Esophagus mucosa (tissue), 1 donor: ENCODE data around the gene SNX12. TPM values are rescaled to one million over a fixed set of nuclear protein-coding genes. Genes with fewer than 3 reads are reported as not detected.
"Not testable (repeated sequence)": the region's sequence is repeated elsewhere in the genome, so short reads cannot be mapped to it uniquely, and the experiment has no call there.

Source experiments
- ATAC-seq: fragments of 200-7000 bp; cut with Tn5 transposase; one replicate; pipeline ENCODE4 v1.9.1; 2020
- total RNA-seq: library from RNA; stranded (reverse); gene quantifications from one replicate; pipeline ENCODE4 v1.2.4, GENCODE V29; 2023
- donor health status: DM: yes; HTN: yes; CAD: no.

SNX12 gene
- total RNA-seq, 1 donor from 2014 or later: 57.3 TPM

DNA sequence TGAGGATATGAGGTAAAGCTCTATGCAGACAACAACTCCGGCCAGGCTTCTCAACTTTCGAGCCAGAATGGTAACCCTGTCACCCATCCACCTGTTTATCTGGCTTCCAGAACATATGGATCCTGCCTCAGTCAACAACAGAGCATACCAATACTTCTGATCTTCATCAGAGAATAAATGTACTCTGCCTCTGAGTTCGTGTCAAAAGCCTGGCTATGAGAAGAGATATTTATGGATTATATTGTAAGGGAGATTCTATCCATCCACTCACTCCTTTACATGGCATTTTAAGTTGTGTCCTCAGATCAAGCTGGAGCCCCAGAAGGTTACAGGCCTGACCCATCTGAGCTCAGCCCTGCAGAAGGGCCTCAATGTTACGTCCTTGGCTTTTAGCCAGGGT, 17.8 kb upstream of the SNX12 start:
- ATAC-seq: no peak

DNA sequence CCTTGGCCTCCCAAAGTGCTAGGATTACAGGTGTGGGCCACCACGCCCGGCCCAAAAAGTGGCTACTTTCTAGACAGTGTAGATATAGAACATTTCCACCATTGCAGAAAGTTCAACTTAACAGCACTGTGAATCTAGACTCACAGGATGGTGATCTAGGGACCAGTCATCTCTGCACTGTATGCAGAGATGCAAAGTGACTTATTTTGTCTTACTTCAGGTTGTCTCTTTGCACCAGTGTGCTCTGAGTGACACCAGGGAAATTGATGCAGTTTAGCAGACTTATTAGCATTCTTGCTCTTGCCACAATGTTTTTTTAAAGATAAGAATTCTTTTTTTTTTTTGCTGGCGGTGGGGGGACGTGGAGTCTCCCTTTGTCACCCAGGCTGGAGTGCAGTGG, 14.7 kb upstream of the SNX12 start:
- no peak for ATAC-seq

DNA sequence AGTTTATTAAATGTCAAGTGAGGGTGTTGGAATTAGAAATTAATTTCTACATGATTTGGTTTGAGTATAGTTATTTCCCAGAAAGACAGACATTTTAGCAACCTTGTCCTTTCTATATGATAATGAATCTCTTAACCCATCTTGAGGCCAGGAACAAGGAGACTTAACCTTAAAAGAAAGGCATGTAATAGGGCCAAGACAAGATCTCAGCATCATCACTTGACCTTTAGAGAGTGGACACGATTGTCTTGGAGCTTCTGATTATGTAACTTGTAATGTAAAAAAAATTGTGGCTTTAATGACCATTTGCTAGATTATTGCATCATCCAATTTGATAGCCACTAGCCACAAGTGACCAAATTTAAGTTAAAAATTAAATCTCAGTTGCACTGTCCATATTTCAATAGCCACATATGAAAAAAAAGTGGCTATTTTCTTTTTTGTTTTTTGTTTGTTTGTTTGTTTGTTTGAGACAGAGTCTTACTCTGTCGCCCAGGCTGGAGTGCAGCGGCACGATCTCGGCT, 14.1 kb upstream of the SNX12 start:
- no peak for ATAC-seq

DNA sequence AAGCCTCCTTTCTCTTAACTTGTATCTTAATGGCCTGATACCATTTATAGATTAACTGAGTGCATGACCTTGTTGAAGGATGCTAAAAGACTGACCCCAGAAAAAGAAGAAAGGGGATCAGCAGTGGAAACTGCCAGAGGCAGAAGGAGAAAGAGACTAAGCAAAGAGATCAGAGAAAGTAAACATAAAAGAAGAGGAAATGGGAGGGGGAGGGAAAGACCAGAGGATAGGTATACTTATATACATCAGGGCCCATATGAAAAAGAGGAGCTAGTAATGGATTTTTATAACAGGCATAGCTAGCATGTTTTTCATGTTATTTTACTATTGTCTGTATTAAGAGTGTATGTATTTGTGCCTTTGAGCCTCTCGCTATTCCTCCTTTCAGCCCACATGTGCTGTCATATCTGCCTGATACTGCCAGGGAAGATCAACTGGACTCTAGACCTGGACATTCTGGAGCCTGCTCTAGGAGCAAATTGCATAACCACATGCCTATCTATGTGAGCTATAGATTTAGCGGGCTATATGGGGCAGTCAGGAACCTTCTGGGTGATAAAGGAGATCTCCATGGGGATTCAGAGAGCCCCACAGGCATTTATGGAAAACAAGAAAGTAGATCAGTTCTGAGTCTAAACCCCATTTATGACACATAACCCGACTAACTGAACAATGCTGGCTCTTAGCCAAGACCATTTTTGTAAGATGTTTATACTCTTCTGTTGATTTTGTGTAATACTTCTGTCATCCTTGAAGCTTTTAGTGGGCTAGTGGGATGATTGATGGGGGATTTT, 13.4 kb upstream of the SNX12 start:
- peak; percentile 18 for ATAC-seq

DNA sequence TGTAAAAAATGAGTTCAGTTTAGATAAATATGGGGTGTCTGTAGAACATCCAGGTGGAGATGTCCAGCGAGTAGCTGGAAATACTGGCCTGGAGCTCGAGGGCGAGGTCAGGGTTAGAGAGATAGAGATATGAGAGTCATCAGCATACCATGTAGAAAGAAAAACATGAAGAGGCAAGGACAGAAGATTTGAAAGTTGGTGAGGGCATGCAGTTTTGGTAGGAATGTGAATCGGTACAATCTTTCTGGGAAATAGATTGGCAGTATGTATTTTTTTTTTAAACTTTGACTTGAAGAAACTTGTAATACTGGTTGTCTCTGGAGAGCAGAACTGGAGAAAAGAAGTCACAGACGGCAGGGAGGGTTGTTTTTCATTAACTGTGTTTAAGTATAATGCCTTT, 2.4 kb upstream of the SNX12 start:
- no peak for ATAC-seq

DNA sequence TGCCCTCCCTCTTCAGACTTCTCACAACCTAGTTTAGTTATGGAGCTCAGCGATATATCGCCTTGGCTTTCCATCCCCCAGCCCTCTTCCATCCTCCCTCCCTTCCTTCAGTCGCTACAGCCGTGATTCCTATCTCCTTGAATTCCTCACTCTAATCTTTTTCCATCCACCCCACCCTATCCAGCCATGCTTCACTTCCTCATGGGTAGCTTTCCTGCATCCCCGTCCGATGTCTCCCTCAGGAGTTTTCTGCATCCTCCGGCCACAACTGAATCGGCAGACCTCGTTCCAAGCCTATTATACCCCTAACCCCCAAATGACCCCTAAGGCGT, 456 bp downstream of the SNX12 start:
- no peak for ATAC-seq

DNA sequence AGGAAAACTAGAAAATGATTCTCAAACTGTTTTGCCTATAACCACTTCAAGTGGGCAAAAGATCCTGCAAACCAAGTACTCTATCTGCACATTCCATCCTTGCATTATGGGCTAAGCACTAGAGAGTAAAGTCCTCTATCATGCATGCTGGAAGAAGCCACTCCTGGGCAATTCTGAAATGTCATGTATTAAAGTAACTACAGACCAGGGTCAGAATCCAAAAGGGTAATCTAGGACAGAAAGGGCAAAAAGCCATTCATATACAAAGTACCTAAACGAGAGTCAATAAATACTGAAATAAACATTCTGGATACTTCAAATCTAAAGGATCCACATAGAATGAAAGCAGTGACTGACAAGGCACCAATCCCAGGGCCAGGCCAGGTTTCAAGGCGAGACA, 1.0 kb downstream of the SNX12 start:
- no peak for ATAC-seq

DNA sequence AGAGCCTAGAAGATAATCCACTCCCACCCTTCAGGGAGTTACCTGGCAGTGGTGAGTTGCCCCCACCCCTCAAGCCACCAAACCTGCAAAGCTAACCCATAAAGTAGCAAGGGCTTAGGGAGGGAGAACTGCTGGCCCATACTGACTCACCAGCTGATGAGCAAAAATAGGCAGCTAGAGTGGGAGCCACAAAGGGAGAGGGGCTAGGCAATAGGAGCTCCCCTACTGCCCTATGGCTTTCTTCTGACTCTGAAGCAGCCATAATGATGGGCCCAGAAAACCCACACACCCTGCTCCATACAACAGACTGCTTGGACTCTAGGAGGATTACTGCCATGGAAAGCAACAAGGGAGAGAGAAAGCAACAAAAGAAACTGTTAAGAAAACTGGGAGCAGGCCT, 8.0 kb downstream of the SNX12 start:
- no peak for ATAC-seq

DNA sequence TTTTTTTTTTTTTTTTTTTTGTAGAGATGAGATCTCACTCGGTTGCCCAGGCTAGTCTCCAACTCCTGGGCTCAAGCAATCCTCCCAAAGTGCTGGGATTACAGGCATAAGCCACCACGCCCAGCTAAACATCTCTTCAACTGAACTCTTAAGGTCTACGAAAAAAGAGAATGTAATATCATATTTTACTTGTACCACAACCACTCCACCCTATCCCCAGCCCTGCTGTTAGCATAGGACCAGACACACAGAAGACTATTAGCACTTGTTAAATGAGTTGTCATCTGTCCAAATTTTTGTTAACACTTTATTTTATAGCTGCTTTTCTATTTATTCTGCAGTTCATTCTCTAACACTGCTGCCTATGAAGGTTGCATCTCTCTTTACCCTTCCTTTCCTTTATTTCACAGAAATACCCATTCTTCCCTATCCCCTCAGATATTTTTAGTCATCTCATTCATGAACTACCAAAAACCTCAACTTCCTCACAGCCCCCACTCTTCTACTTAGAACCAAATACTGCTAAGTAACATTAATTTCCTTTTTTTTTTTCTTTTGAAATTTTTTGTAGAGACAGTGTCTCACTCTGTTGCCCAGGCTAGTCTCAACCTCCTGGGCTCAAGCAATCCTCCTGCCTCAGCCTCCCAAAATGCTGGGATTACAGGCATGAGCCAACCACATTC, 10.1 kb downstream of the SNX12 start:
- no peak for ATAC-seq

DNA sequence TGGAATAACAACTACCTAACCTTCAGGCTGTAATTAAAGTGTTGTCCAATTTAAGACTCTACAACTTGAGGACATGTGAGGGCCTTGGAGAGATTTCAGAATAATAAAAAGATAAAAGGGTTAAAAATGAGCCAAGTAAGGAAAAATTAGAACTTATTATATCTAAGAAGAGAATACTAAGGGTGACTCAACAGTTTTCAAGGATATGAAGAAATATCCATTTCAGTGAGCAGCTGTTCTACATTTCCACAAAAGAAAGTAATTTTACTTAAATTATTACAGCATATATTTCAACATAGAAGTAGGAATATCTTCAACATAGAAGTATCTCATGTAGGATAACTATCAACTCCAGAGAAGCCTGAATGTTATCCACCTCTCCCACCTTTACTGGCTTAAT, 11.3 kb downstream of the SNX12 start:
- ATAC-seq: no peak

DNA sequence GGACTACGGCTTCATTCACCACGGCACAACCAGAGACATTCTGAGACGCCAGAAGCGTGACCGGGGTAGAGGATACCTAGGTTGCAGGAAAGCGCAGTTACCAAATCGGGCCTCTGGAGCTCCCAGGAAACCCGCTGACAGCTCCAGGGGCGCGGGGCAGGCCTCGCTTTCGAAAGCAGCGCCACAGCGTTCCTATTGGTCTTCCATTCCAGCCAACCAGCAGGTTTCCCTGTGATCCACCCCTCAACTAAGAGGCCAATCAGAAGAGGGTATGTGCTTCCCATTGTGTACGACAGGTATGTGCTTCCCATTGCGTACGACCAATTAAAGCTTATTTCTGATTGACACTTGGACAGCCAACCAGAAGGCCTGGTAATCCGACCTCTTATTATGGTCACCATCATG, 14.9 kb downstream of the SNX12 start:
- no peak for ATAC-seq

DNA sequence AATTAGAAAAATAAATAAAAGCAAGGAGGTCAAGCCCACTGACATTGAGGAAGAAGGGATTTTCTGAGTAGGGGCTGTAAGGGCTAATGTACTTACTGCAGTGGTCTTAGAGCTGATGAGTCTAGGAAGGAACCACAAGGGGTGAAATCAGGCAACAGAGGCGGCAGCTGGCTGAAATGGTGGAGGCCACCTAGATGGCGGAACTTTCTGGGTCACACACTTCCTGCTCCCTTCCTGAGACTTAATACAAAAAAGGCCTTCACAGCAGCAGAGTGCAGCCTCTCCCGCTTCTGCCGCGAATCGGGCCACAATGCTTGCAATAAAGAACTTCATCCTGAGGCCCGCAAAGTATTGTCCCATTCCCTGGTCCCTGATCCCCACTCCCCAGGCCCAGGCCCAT, 15.4 kb downstream of the SNX12 start:
- ATAC-seq: no peak

DNA sequence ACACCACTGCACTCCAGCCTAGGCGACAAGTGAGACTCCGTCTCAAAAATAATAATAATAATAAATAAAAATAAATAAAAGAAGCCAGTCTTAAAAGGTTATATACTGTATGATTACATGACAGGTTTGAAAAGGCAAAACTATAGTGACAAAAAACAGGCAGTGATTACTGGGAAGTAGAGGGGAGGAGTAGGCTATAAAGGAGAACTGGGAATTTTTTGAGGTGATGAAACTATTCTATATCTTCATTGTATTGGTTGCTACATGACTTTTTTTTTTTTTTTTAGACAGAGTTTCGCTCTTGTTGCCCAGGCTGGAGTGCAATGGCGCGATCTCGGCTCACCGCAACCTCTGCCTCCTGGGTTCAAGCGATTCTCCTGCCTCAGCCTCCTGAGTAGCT, 20.2 kb downstream of the SNX12 start:
- not testable (repeated sequence) for ATAC-seq

DNA sequence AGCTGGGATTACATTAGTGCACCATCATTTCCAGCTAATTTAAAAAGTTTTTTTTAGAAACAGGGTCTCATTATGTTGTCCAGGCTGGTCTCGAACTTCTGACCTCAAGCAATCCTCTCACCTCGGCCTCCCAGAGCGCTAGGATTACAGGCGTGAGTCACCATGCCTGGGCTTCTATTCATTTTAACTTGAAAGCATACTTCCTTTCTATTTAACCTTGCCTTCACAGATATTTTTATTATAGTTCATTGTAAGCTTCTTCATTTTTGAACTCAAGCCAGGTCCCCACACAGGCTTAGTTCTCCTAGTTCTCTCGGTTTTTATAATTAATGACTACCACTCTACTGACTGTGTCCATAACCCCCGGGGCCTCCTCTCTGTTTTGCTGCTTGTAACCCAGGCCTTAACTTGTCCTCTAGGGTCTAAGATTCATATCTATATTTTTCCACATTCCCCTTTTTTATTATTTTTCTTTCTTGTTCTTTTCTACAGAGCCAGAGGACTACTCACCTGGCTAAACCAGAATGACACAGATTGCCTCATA, 50.7 kb downstream of the SNX12 start:
- no peak for ATAC-seq

Other genes starting within 250 kb of the SNX12 start
- not detected for gene TEX11, start 159.6 kb downstream of the SNX12 start, total RNA-seq
- gene SLC7A3, start 137.2 kb downstream of the SNX12 start, total RNA-seq: not detected
- gene FOXO4, start 27.5 kb upstream of the SNX12 start, total RNA-seq: 6.4 TPM
- gene CXorf65, start 38.4 kb upstream of the SNX12 start, total RNA-seq: not detected
- gene IL2RG, start 43.2 kb upstream of the SNX12 start, total RNA-seq: 1.9 TPM
- gene MED12, start 50.3 kb upstream of the SNX12 start, total RNA-seq: 23.3 TPM
- 0.08 TPM for gene NLGN3, start 76.5 kb upstream of the SNX12 start, total RNA-seq
- 0.12 TPM for gene GJB1, start 154.9 kb upstream of the SNX12 start, total RNA-seq
- gene ZMYM3, start 185.8 kb upstream of the SNX12 start, total RNA-seq: 8.5 TPM
- 192 TPM for gene NONO, start 215.3 kb upstream of the SNX12 start, total RNA-seq
- 0.56 TPM for gene ITGB1BP2, start 233.4 kb upstream of the SNX12 start, total RNA-seq